HG03575 (cell line): Measurements from ENCODE around the gene ZNF532.
"Not testable (repeated sequence)": the region's sequence is repeated elsewhere in the genome, so short reads cannot be mapped to it uniquely, and the experiment has no call there.

Experiments used
- ATAC-seq: cut with Tn5 transposase; IDR thresholded peaks from one replicate; pipeline ENCODE4 v1.9.1; 2021; ENCODE audit not compliant: unreplicated experiment, insufficient number of reproducible peaks, low FRiP score; ENCODE audit errors: extremely low read depth

The ZNF532 gene

GRCh38 chr18:58845928-58846724, 18.6 kb upstream of the ZNF532 start:
- no peak for ATAC-seq

GRCh38 chr18:58847383-58848071, 17.1 kb upstream of the ZNF532 start:
- ATAC-seq: no peak

GRCh38 chr18:58848685-58849084, 16.0 kb upstream of the ZNF532 start:
- ATAC-seq: no peak

GRCh38 chr18:58850786-58851469, 13.7 kb upstream of the ZNF532 start:
- ATAC-seq: no peak

- ATAC-seq: no peak
These were observed 12.8 kb upstream of the ZNF532 start for GRCh38 chr18:58851856-58852255.

GRCh38 chr18:58852629-58853028, 12.0 kb upstream of the ZNF532 start:
- ATAC-seq: no peak

GRCh38 chr18:58853561-58853960, 11.1 kb upstream of the ZNF532 start:
- no peak for ATAC-seq

GRCh38 chr18:58855521-58855920, 9.2 kb upstream of the ZNF532 start:
- ATAC-seq: not testable (repeated sequence)

- no peak for ATAC-seq
These were observed 7.8 kb upstream of the ZNF532 start for GRCh38 chr18:58856881-58857280.

GRCh38 chr18:58858591-58859468, 5.8 kb upstream of the ZNF532 start:
- ATAC-seq: no peak

GRCh38 chr18:58859907-58860306, 4.8 kb upstream of the ZNF532 start:
- ATAC-seq: no peak

GRCh38 chr18:58860747-58861231, 3.9 kb upstream of the ZNF532 start:
- ATAC-seq: no peak

GRCh38 chr18:58861353-58861752, 3.3 kb upstream of the ZNF532 start:
- no peak for ATAC-seq

GRCh38 chr18:58861861-58862301, 2.8 kb upstream of the ZNF532 start:
- no peak for ATAC-seq

GRCh38 chr18:58862356-58862755, 2.3 kb upstream of the ZNF532 start:
- no peak for ATAC-seq

GRCh38 chr18:58862851-58863538, 1.7 kb upstream of the ZNF532 start:
- ATAC-seq: no peak

- ATAC-seq: no peak
These were observed 1.0 kb upstream of the ZNF532 start for GRCh38 chr18:58863539-58864145.

GRCh38 chr18:58865033-58865590, 435 bp downstream of the ZNF532 start:
- no peak for ATAC-seq
